Mesodermal cell (in vitro differentiated cells): ENCODE data around the gene CCDC159. TPM values are rescaled to one million over a fixed set of nuclear protein-coding genes. Genes with fewer than 3 reads are reported as not detected.
"Not testable (repeated sequence)": the region's sequence is repeated elsewhere in the genome, so short reads cannot be mapped to it uniquely, and the experiment has no call there.

Experiments
- H3K27ac ChIP-seq: 2 replicates; pipeline ENCODE4 v1.7.0; 2013; ENCODE audit warnings: mild to moderate bottlenecking, low read depth, low read length, moderate library complexity; ENCODE audit not compliant: severe bottlenecking
- H3K36me3 ChIP-seq: 2 replicates; pipeline ENCODE4 v1.7.1; 2013; ENCODE audit warnings: mild to moderate bottlenecking, low read length, moderate library complexity; ENCODE audit not compliant: control insufficient read depth, insufficient read depth
- H3K4me1 ChIP-seq: one replicate; pipeline ENCODE4 v1.7.1; 2013; ENCODE audit warnings: mild to moderate bottlenecking, low read length; ENCODE audit not compliant: insufficient read depth, control insufficient read depth, poor library complexity, severe bottlenecking
- H3K4me3 ChIP-seq: 2 replicates; pipeline ENCODE4 v1.7.0; 2013; ENCODE audit warnings: low read length, control low read depth, mild to moderate bottlenecking; ENCODE audit not compliant: insufficient read depth, poor library complexity, severe bottlenecking; ENCODE audit errors: extremely low read depth
- H3K9me3 ChIP-seq: 2 replicates; pipeline ENCODE4 v1.7.1; 2013; ENCODE audit warnings: mild to moderate bottlenecking, low read length, moderate library complexity; ENCODE audit not compliant: control insufficient read depth
- WGBS, 2 experiments: methylation state at CpG; one replicate each; pipeline ENCODE4 v1.1.5; 2013; ENCODE audit warnings: missing lambda C conversion rate in 2 of 2; ENCODE audit not compliant: insufficient coverage in 2 of 2; 5-methylcytosine and 5-hydroxymethylcytosine counted together
- polyA plus RNA-seq, 2 experiments: library from polyadenylated mRNA; stranded (reverse); fragments of 50-300 nt; gene quantifications; one replicate each; pipeline ENCODE4 v1.2.3, GENCODE V29; 2013

The CCDC159 gene
- 8.5 TPM for polyA plus RNA-seq (2013, experiment 1 of 2)
- 9.8 TPM for polyA plus RNA-seq (2013, experiment 2 of 2)

- Histone ChIP-seq H3K36me3 (peaks cover 4% of the 10 kb centered on the region), H3K4me3 (peak within 1 kb of the TSS; percentile 70), H3K4me1 (no peaks in the 10 kb centered on the region), H3K27ac (peak within 1 kb of the TSS; percentile 29), H3K9me3 (no peaks in the 10 kb centered on the region)
- WGBS, 2 experiments, result 0 to 1% methylated on average over 41 of the region's 50 CpGs
Observed at GRCh38 chr19:11346104-11346940, at the start of gene CCDC159, which contains the start of gene TMEM205. TSS of gene CCDC159 (plus strand) at chr19:11346519. CDS start at chr19:11346607, 88 bp downstream. TSS of gene TMEM205 (minus strand) at chr19:11346268. CDS start at chr19:11345619, 649 bp downstream.

- Histone ChIP-seq H3K9me3 (no peaks in the 10 kb centered on the region), H3K36me3 (no peaks in the 10 kb centered on the region), H3K4me1 (no peaks in the 10 kb centered on the region), H3K27ac (no peak overlapping the region), H3K4me3 (no peak overlapping the region)
- WGBS, 2 experiments, result 92 to 100% methylated on average over 3 to 4 of the region's 8 CpGs
Observed at GRCh38 chr19:11299946-11300810, 46.1 kb upstream of the CCDC159 start.

- Histone ChIP-seq H3K4me3 (no peak overlapping the region), H3K27ac (no peak overlapping the region), H3K9me3 (no peaks in the 10 kb centered on the region), H3K36me3 (no peaks in the 10 kb centered on the region), H3K4me1 (no peaks in the 10 kb centered on the region)
- 91 to 97% methylated on average over 7 to 8 of the region's 11 CpGs for WGBS, 2 experiments
Observed at GRCh38 chr19:11300811-11301120, 45.6 kb upstream of the CCDC159 start.

GRCh38 chr19:11304936-11305335 is 41.4 kb upstream of the CCDC159 start:
- no peaks in the 10 kb centered on the region for H3K36me3 ChIP-seq
- WGBS, 2 experiments, result 90 to 93% methylated on average over 2 to 4 of the region's 5 CpGs
- H3K4me3 ChIP-seq, result no peak overlapping the region
- no peaks in the 10 kb centered on the region for H3K4me1 ChIP-seq
- no peaks in the 10 kb centered on the region for H3K9me3 ChIP-seq
- H3K27ac ChIP-seq, result no peak overlapping the region

- H3K9me3 ChIP-seq, result no peaks in the 10 kb centered on the region
- no peaks in the 10 kb centered on the region for H3K4me1 ChIP-seq
- no peak overlapping the region for H3K27ac ChIP-seq
- H3K4me3 ChIP-seq, result no peak overlapping the region
- WGBS, 2 experiments, result 85 to 88% methylated on average over 6 to 8 of the region's 9 CpGs
- no peaks in the 10 kb centered on the region for H3K36me3 ChIP-seq
Observed at GRCh38 chr19:11306337-11306736, 40.0 kb upstream of the CCDC159 start.

- not testable (repeated sequence) for H3K4me3 ChIP-seq, H3K9me3 ChIP-seq, H3K36me3 ChIP-seq, H3K27ac ChIP-seq, H3K4me1 ChIP-seq
- WGBS, 2 experiments, result 95 to 99% methylated on average over 8 to 9 of the region's 9 CpGs
Observed at GRCh38 chr19:11320278-11320995, 25.9 kb upstream of the CCDC159 start.

- no peak overlapping the region for H3K27ac ChIP-seq
- H3K4me1 ChIP-seq, result no peaks in the 10 kb centered on the region
- H3K4me3 ChIP-seq, result no peak overlapping the region
- H3K36me3 ChIP-seq, result peaks cover 7% of the 10 kb centered on the region
- H3K9me3 ChIP-seq, result no peaks in the 10 kb centered on the region
- WGBS, 2 experiments, result 89 to 92% methylated on average over 9 of the region's 14 CpGs
Observed at GRCh38 chr19:11321191-11322126, 24.9 kb upstream of the CCDC159 start.

GRCh38 chr19:11322269-11323024 is 23.9 kb upstream of the CCDC159 start:
- 78 to 85% methylated on average over 3 to 5 of the region's 7 CpGs for WGBS, 2 experiments
- no peaks in the 10 kb centered on the region for H3K4me1 ChIP-seq
- H3K27ac ChIP-seq, result no peak overlapping the region
- H3K9me3 ChIP-seq, result no peaks in the 10 kb centered on the region
- no peak overlapping the region for H3K4me3 ChIP-seq
- H3K36me3 ChIP-seq, result peaks cover 14% of the 10 kb centered on the region

GRCh38 chr19:11323601-11324078 is 22.7 kb upstream of the CCDC159 start:
- no peak overlapping the region for H3K27ac ChIP-seq
- H3K4me3 ChIP-seq, result no peak overlapping the region
- peaks cover 17% of the 10 kb centered on the region for H3K36me3 ChIP-seq
- no peaks in the 10 kb centered on the region for H3K4me1 ChIP-seq
- WGBS, 2 experiments, result 81 to 92% methylated on average over 3 of the region's 5 CpGs
- H3K9me3 ChIP-seq, result no peaks in the 10 kb centered on the region
